HEK293 (cell line): Measurements from ENCODE around the gene CC2D1A.

Experiments used
- CTCF ChIA-PET: fragments of 350-600 bp; formaldehyde crosslinking; extraction: SDS; loops from one replicate; lab custom pipeline; 2021; ENCODE audit warnings: antibody characterized with exemption; lab: Yijun Ruan, JAX
- POLR2A ChIA-PET: fragments of 300-600 bp; formaldehyde crosslinking; extraction: SDS; loops from one replicate; lab custom pipeline; 2020; ENCODE audit warnings: antibody characterized with exemption, inconsistent platforms; lab: Yijun Ruan, JAX
- H3K27ac ChIP-seq: fragments of 200-500 bp; sonication (Bioruptor generic); 2 replicates; pipeline ENCODE4 v1.5.1; 2014; ENCODE audit warnings: low read depth, low read length, control low read depth, inconsistent platforms; ENCODE audit errors: extremely low read depth
- H3K36me3 ChIP-seq, 2 experiments: fragments of 200-500 bp in 1 of 2; sonication (Bioruptor generic) in 1 of 2; 1 replicate in 1 of 2; 2 replicates in 1 of 2; pipeline ENCODE4 v1.5.1; 2014 to 2017; ENCODE audit warnings: inconsistent platforms in 2 of 2, low read length in 2 of 2; ENCODE audit not compliant: control insufficient read depth in 2 of 2, insufficient read depth in 1 of 2
- H3K4me1 ChIP-seq: fragments of 200-500 bp; sonication (Bioruptor generic); 2 replicates; pipeline ENCODE4 v1.5.1; 2014; ENCODE audit warnings: mild to moderate bottlenecking, low read length, inconsistent platforms; ENCODE audit not compliant: control insufficient read depth, insufficient read depth
- H3K4me3 ChIP-seq: 2 replicates; pipeline ENCODE4 v1.5.1; 2011; ENCODE audit warnings: low read depth, mild to moderate bottlenecking, control low read depth, low read length, moderate library complexity
- H3K9me3 ChIP-seq: fragments of 200-500 bp; sonication (Bioruptor generic); 2 replicates; pipeline ENCODE4 v1.5.1; 2014; ENCODE audit warnings: low read depth, low read length, inconsistent platforms; ENCODE audit not compliant: control insufficient read depth, insufficient read depth
- EGR2 ChIP-seq: fragments of 450-650 bp; formaldehyde crosslinking; IDR thresholded peaks from 2 replicates; pipeline ENCODE4 v1.5.1; 2016; ENCODE audit warnings: low read depth, missing biosample characterization, missing genetic modification characterization
- MYNN ChIP-seq: fragments of 450-650 bp; formaldehyde crosslinking; IDR thresholded peaks from 2 replicates; pipeline ENCODE4 v1.5.1; 2016; ENCODE audit warnings: missing biosample characterization, missing genetic modification characterization, borderline replicate concordance
- YY1 ChIP-seq: fragments of 450-650 bp; formaldehyde crosslinking; IDR thresholded peaks from 2 replicates; pipeline ENCODE4 v1.5.1; 2018; ENCODE audit warnings: missing biosample characterization, missing genetic modification characterization
- ZBTB7A ChIP-seq: fragments of 450-650 bp; formaldehyde crosslinking; IDR thresholded peaks from 2 replicates; pipeline ENCODE4 v1.5.1; 2016; ENCODE audit warnings: low read depth, missing biosample characterization, missing genetic modification characterization
- ZFHX2 ChIP-seq: fragments of 450-650 bp; formaldehyde crosslinking; conservative IDR thresholded peaks from 2 replicates; pipeline ENCODE4 v1.5.1; 2016; ENCODE audit warnings: missing biosample characterization, missing genetic modification characterization
- ZFP3 ChIP-seq: fragments of 450-650 bp; formaldehyde crosslinking; IDR thresholded peaks from 2 replicates; pipeline ENCODE4 v1.5.1; 2016; ENCODE audit warnings: low read depth, missing biosample characterization, missing genetic modification characterization
- ZNF223 ChIP-seq: fragments of 450-650 bp; formaldehyde crosslinking; IDR thresholded peaks from 2 replicates; pipeline ENCODE4 v1.5.1; 2016; ENCODE audit warnings: missing biosample characterization, missing genetic modification characterization
- ZNF426 ChIP-seq: fragments of 450-650 bp; formaldehyde crosslinking; IDR thresholded peaks from 2 replicates; pipeline ENCODE4 v1.5.1; 2017; ENCODE audit warnings: missing biosample characterization, missing genetic modification characterization, mild to moderate bottlenecking, inconsistent platforms, moderate library complexity
- ZNF501 ChIP-seq: fragments of 450-650 bp; formaldehyde crosslinking; IDR thresholded peaks from 2 replicates; pipeline ENCODE4 v1.5.1; 2016; ENCODE audit warnings: missing biosample characterization, missing genetic modification characterization
- ZNF837 ChIP-seq: fragments of 450-650 bp; formaldehyde crosslinking; IDR thresholded peaks from 2 replicates; pipeline ENCODE4 v1.5.1; 2016; ENCODE audit warnings: missing biosample characterization, missing genetic modification characterization
- TF ChIP-seq, protein P1 (sequence below): fragments of 450-650 bp; formaldehyde crosslinking; IDR thresholded peaks from 2 replicates; pipeline ENCODE4 v1.5.1; 2016; ENCODE audit warnings: missing biosample characterization, missing genetic modification characterization
- TF ChIP-seq, protein P2 (sequence below): fragments of 450-650 bp; formaldehyde crosslinking; IDR thresholded peaks from 2 replicates; pipeline ENCODE4 v1.5.1; 2016; ENCODE audit warnings: missing biosample characterization, missing genetic modification characterization, low read depth
- TF ChIP-seq, protein P3 (sequence below): fragments of 450-650 bp; formaldehyde crosslinking; IDR thresholded peaks from 2 replicates; pipeline ENCODE4 v1.5.1; 2016; ENCODE audit warnings: missing biosample characterization, missing genetic modification characterization
- TF ChIP-seq, protein P4 (sequence below): fragments of 450-650 bp; formaldehyde crosslinking; conservative IDR thresholded peaks from 2 replicates; pipeline ENCODE4 v1.5.1; 2016; ENCODE audit warnings: low read depth, missing biosample characterization, missing genetic modification characterization
- TF ChIP-seq, protein P5 (sequence below): fragments of 450-650 bp; formaldehyde crosslinking; IDR thresholded peaks from 2 replicates; pipeline ENCODE4 v1.5.1; 2016; ENCODE audit warnings: missing biosample characterization, missing genetic modification characterization
- TF ChIP-seq, protein P6 (sequence below): fragments of 450-650 bp; formaldehyde crosslinking; IDR thresholded peaks from 2 replicates; pipeline ENCODE4 v1.5.1; 2017; ENCODE audit warnings: missing biosample characterization, missing genetic modification characterization
- TF ChIP-seq, protein P7 (sequence below): fragments of 450-650 bp; formaldehyde crosslinking; IDR thresholded peaks from 2 replicates; pipeline ENCODE4 v1.5.1; 2016; ENCODE audit warnings: missing biosample characterization, missing genetic modification characterization

The CC2D1A gene

DNA sequence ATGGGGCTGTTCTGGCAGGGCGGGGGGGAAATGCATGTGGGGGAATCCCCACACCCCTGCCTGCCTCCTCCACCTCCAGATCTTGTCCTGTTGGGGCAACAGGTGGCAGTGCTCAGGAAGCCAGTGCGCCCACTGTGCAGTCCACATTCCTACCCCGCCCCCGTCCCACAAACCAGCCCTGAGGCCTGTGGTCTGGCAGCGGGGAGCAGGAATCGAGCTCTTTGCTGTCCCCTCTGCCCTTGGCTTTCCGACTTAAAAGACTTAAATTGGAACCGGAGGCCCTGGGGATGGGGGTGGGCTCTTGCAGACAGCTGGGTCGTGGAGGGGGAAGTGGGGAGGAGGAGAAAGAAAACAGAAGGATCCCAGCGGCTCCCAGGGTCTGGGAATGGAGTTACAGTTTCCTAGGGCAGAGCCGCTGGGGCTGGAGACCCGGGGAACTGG, 24.7 kb upstream of the CC2D1A start (continued):
- TF ChIP-seq, protein P1, sequence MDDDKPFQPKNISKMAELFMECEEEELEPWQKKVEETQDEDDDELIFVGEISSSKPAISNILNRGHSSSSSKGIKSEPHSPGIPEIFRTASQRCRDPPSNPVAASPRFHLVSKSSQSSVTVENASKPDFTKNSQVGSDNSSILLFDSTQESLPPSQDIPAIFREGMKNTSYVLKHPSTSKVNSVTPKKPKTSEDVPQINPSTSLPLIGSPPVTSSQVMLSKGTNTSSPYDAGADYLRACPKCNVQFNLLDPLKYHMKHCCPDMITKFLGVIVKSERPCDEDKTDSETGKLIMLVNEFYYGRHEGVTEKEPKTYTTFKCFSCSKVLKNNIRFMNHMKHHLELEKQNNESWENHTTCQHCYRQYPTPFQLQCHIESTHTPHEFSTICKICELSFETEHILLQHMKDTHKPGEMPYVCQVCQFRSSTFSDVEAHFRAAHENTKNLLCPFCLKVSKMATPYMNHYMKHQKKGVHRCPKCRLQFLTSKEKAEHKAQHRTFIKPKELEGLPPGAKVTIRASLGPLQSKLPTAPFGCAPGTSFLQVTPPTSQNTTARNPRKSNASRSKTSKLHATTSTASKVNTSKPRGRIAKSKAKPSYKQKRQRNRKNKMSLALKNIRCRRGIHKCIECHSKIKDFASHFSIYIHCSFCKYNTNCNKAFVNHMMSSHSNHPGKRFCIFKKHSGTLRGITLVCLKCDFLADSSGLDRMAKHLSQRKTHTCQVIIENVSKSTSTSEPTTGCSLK (tag by site-specific recombination): no peak

DNA sequence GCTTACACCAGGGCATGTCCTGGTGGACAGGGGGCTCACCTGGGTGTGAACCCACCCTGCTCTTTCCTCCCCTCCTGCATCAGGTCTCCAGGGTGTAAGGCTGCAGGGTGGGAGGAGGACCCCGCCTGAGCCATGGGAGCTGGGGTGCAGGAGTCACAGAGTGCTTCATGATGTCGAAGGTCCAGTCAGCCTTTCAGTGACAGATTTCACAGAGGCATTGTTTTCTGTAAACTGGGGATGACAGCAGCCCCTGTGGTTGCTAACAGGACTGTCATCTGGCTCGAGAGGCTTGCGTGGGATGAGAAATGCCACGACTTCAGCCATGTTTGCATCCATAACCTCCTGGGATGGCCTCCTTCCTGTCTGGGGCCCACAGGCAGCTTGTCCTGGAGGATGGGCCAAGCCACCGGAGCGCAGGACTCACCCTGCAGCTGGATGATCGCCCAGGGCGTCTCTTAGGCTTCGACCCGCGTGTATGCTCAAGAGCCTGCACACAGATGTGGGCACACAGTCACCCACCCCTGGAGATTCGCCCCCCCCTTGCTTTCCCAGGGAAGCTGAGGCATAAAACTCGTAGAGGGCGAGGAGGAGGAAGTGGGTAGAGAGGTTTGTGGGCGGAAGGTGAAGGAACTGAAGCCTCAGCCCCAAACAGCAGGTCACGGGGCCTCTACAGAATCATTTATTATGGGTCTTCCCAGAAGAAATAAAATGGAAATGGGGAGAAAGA, 24.1 kb upstream of the CC2D1A start:
- H3K4me3 ChIP-seq: no peak overlapping the region
- H3K4me1 ChIP-seq: 0 out of 2 replicates have a peak, but pooled peaks cover 2% of the 10 kb centered on the region
- H3K27ac ChIP-seq: no peak overlapping the region
- ChIA-PET POLR2A (interaction anchor here (0.5 to 0.9 kb wide), 3 partner anchors 35 to 255 kb away, joined by 3 to 5 read pairs (median 4); no protein-coding TSS in a partner anchor), CTCF (interaction anchor here (0.6 to 4.2 kb wide), 11 partner anchors 10 to 466 kb away, joined by 3 to 54 read pairs (median 4); partner anchors contain the start of genes IL27RA and MISP3)
- no peaks in the 10 kb centered on the region for H3K9me3 ChIP-seq
- H3K36me3 ChIP-seq: no peaks in the 10 kb centered on the region
- TF ChIP-seq, protein P2, sequence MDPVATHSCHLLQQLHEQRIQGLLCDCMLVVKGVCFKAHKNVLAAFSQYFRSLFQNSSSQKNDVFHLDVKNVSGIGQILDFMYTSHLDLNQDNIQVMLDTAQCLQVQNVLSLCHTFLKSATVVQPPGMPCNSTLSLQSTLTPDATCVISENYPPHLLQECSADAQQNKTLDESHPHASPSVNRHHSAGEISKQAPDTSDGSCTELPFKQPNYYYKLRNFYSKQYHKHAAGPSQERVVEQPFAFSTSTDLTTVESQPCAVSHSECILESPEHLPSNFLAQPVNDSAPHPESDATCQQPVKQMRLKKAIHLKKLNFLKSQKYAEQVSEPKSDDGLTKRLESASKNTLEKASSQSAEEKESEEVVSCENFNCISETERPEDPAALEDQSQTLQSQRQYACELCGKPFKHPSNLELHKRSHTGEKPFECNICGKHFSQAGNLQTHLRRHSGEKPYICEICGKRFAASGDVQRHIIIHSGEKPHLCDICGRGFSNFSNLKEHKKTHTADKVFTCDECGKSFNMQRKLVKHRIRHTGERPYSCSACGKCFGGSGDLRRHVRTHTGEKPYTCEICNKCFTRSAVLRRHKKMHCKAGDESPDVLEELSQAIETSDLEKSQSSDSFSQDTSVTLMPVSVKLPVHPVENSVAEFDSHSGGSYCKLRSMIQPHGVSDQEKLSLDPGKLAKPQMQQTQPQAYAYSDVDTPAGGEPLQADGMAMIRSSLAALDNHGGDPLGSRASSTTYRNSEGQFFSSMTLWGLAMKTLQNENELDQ (tag by site-specific recombination): no peak
- no peak for TF ChIP-seq MYNN (tag by site-specific recombination)
- no peak for TF ChIP-seq ZNF837 (tag by site-specific recombination)
- TF ChIP-seq YY1: no peak
- TF ChIP-seq, protein P3, sequence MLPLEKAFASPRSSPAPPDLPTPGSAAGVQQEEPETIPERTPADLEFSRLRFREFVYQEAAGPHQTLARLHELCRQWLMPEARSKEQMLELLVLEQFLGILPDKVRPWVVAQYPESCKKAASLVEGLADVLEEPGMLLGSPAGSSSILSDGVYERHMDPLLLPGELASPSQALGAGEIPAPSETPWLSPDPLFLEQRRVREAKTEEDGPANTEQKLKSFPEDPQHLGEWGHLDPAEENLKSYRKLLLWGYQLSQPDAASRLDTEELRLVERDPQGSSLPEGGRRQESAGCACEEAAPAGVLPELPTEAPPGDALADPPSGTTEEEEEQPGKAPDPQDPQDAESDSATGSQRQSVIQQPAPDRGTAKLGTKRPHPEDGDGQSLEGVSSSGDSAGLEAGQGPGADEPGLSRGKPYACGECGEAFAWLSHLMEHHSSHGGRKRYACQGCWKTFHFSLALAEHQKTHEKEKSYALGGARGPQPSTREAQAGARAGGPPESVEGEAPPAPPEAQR: no peak
- peak; percentile 78 for TF ChIP-seq EGR2 (tag by site-specific recombination)
- TF ChIP-seq ZBTB7A: no peak
- no peak for TF ChIP-seq ZFP3 (tag by site-specific recombination)
- TF ChIP-seq, protein P4, sequence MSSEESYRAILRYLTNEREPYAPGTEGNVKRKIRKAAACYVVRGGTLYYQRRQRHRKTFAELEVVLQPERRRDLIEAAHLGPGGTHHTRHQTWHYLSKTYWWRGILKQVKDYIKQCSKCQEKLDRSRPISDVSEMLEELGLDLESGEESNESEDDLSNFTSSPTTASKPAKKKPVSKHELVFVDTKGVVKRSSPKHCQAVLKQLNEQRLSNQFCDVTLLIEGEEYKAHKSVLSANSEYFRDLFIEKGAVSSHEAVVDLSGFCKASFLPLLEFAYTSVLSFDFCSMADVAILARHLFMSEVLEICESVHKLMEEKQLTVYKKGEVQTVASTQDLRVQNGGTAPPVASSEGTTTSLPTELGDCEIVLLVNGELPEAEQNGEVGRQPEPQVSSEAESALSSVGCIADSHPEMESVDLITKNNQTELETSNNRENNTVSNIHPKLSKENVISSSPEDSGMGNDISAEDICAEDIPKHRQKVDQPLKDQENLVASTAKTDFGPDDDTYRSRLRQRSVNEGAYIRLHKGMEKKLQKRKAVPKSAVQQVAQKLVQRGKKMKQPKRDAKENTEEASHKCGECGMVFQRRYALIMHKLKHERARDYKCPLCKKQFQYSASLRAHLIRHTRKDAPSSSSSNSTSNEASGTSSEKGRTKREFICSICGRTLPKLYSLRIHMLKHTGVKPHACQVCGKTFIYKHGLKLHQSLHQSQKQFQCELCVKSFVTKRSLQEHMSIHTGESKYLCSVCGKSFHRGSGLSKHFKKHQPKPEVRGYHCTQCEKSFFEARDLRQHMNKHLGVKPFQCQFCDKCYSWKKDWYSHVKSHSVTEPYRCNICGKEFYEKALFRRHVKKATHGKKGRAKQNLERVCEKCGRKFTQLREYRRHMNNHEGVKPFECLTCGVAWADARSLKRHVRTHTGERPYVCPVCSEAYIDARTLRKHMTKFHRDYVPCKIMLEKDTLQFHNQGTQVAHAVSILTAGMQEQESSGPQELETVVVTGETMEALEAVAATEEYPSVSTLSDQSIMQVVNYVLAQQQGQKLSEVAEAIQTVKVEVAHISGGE (tag by site-specific recombination): no peak
- TF ChIP-seq, protein P5, sequence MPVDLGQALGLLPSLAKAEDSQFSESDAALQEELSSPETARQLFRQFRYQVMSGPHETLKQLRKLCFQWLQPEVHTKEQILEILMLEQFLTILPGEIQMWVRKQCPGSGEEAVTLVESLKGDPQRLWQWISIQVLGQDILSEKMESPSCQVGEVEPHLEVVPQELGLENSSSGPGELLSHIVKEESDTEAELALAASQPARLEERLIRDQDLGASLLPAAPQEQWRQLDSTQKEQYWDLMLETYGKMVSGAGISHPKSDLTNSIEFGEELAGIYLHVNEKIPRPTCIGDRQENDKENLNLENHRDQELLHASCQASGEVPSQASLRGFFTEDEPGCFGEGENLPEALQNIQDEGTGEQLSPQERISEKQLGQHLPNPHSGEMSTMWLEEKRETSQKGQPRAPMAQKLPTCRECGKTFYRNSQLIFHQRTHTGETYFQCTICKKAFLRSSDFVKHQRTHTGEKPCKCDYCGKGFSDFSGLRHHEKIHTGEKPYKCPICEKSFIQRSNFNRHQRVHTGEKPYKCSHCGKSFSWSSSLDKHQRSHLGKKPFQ (tag by site-specific recombination): no peak
- TF ChIP-seq, protein P6, sequence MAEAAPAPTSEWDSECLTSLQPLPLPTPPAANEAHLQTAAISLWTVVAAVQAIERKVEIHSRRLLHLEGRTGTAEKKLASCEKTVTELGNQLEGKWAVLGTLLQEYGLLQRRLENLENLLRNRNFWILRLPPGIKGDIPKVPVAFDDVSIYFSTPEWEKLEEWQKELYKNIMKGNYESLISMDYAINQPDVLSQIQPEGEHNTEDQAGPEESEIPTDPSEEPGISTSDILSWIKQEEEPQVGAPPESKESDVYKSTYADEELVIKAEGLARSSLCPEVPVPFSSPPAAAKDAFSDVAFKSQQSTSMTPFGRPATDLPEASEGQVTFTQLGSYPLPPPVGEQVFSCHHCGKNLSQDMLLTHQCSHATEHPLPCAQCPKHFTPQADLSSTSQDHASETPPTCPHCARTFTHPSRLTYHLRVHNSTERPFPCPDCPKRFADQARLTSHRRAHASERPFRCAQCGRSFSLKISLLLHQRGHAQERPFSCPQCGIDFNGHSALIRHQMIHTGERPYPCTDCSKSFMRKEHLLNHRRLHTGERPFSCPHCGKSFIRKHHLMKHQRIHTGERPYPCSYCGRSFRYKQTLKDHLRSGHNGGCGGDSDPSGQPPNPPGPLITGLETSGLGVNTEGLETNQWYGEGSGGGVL (tag by site-specific recombination): no peak
- no peak for TF ChIP-seq ZNF501 (tag by site-specific recombination)
- TF ChIP-seq, protein P7, sequence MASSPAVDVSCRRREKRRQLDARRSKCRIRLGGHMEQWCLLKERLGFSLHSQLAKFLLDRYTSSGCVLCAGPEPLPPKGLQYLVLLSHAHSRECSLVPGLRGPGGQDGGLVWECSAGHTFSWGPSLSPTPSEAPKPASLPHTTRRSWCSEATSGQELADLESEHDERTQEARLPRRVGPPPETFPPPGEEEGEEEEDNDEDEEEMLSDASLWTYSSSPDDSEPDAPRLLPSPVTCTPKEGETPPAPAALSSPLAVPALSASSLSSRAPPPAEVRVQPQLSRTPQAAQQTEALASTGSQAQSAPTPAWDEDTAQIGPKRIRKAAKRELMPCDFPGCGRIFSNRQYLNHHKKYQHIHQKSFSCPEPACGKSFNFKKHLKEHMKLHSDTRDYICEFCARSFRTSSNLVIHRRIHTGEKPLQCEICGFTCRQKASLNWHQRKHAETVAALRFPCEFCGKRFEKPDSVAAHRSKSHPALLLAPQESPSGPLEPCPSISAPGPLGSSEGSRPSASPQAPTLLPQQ (tag by site-specific recombination): peak; percentile 72; the same call in 1 of the 2 replicates
- TF ChIP-seq ZFHX2 (tag by site-specific recombination): peak; percentile 80
- no peak for TF ChIP-seq ZNF223 (tag by site-specific recombination)
- TF ChIP-seq ZNF426 (tag by site-specific recombination): no peak
